OCI-LY7 (cell line): ENCODE measurements around the gene TSPAN31. TPM values are rescaled to one million over a fixed set of nuclear protein-coding genes. Genes with fewer than 3 reads are reported as not detected.

Experiments
- BruUV-seq: library from RNA; stranded (reverse); fragments of 400-500 nt; replicated peaks from 2 replicates; lab custom pipeline; 2021; lab: Mats Ljungman, UMichigan
- CTCF ChIA-PET: fragments of 300-600 bp; sonication (Branson Sonifier 250); formaldehyde crosslinking; loops from one replicate; lab custom pipeline; 2022; ENCODE audit warnings: antibody characterized with exemption; ENCODE audit not compliant: unreplicated experiment; lab: Charles Lee
- POLR2A ChIA-PET: fragments of 300-600 bp; sonication (Branson Sonifier 250); formaldehyde crosslinking; loops from one replicate; lab custom pipeline; 2022; ENCODE audit warnings: antibody characterized with exemption; lab: Charles Lee
- DNase-seq: peaks from one replicate; pipeline ENCODE4 v3.0.0-alpha.2; 2015; ENCODE audit warnings: low spot score
- H2AFZ ChIP-seq: fragments of 200-600 bp; sonication (generic), shearing (Covaris generic); 2 replicates; pipeline ENCODE4 v1.6.1; 2014; ENCODE audit warnings: mild to moderate bottlenecking, antibody characterized with exemption, low read length, moderate library complexity
- H3K27ac ChIP-seq: fragments of 200-600 bp; sonication (generic); 2 replicates; pipeline ENCODE4 v1.5.1; 2014; ENCODE audit warnings: mixed run types, low read depth, mild to moderate bottlenecking, moderate library complexity, low read length, inconsistent platforms; ENCODE audit not compliant: poor library complexity, severe bottlenecking
- H3K36me3 ChIP-seq: fragments of 200-600 bp; sonication (generic); 2 replicates; pipeline ENCODE4 v1.6.1; 2014; ENCODE audit warnings: mild to moderate bottlenecking, antibody characterized with exemption, low read length, moderate library complexity, mixed read lengths; ENCODE audit not compliant: insufficient read depth
- H3K4me1 ChIP-seq: fragments of 200-600 bp; sonication (generic); 2 replicates; pipeline ENCODE4 v1.5.1; 2014; ENCODE audit warnings: mild to moderate bottlenecking, low read length; ENCODE audit not compliant: insufficient read depth, poor library complexity, severe bottlenecking
- H3K4me2 ChIP-seq: fragments of 200-600 bp; sonication (generic); 2 replicates; pipeline ENCODE4 v1.6.1; 2014; ENCODE audit warnings: mild to moderate bottlenecking, low read length
- H3K4me3 ChIP-seq: fragments of 200-600 bp; sonication (generic); 2 replicates; pipeline ENCODE4 v1.5.1; 2014; ENCODE audit warnings: mild to moderate bottlenecking, low read depth, low read length; ENCODE audit not compliant: poor library complexity, severe bottlenecking
- H3K79me2 ChIP-seq: fragments of 200-600 bp; sonication (generic); 2 replicates; pipeline ENCODE4 v1.6.1; 2016; ENCODE audit warnings: low read depth, mild to moderate bottlenecking, low read length, moderate library complexity, mixed read lengths; ENCODE audit not compliant: insufficient read depth
- H3K9me2 ChIP-seq: fragments of 200-600 bp; sonication (generic); 2 replicates; pipeline ENCODE4 v1.6.1; 2016; ENCODE audit warnings: mild to moderate bottlenecking, low read length, mixed read lengths; ENCODE audit not compliant: insufficient read depth
- H3K9me3 ChIP-seq: fragments of 200-600 bp; sonication (generic); 2 replicates; pipeline ENCODE4 v1.6.1; 2014; ENCODE audit warnings: mild to moderate bottlenecking, mixed run types, low read length, mixed read lengths
- H4K20me1 ChIP-seq: fragments of 200-600 bp; sonication (generic); 2 replicates; pipeline ENCODE4 v1.6.1; 2014; ENCODE audit warnings: mild to moderate bottlenecking, antibody characterized with exemption, low read length, moderate library complexity, mixed read lengths; ENCODE audit not compliant: insufficient read depth
- EZH2phosphoT487 ChIP-seq: fragments of 200-600 bp; sonication (generic); IDR thresholded peaks from 2 replicates; pipeline ENCODE4 v1.6.1; 2018; ENCODE audit warnings: low read depth, borderline replicate concordance, mild to moderate bottlenecking, mixed run types, antibody characterized with exemption, low read length, moderate library complexity, mixed read lengths
- intact Hi-C: fragments of 100-400 bp; cut with micrococcal nuclease; formaldehyde crosslinking; loops from one replicate; pipeline ENCODE4 v1.10.0; 2022; ENCODE audit not compliant: unreplicated experiment
- total RNA-seq, 2 experiments: library from RNA; depleted of rRNA in 1 of 2; stranded (reverse); fragments of >200 nt in 1 of 2; shearing (Covaris generic) in 1 of 2; gene quantifications; 2 replicates each; pipeline ENCODE4 v1.2.3, GENCODE V29; 2014 to 2022
- TF ChIP-seq, protein P1 (sequence below): fragments of 200-600 bp; sonication (generic); conservative IDR thresholded peaks from 2 replicates; pipeline ENCODE4 v1.5.1; 2014; ENCODE audit warnings: mild to moderate bottlenecking, antibody characterized with exemption, low read length, moderate library complexity, mixed read lengths

The TSPAN31 gene
- total RNA-seq, 2 experiments from 2014 or later = 2.4 to 6.4 TPM

DNA sequence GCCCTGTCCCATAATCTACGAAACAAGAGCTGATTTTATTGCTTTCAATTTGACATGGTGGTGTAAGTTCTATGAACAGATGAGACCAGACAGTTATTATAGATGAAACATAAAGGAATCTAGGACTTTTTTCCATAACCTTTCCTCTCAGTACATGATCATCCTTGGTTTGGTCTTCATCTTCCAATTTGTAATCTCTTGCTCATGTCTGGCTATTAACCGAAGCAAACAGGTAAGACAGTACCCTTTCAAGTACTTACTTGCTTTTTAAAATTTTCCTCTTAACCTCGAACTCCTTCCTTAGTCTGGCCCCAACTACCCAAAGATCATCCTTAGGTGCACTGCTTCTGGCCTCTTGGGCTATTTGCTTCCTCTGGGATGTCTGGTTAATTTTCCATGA lies 1.2 kb downstream of the TSPAN31 start:
- H3K9me2 ChIP-seq = no peaks in the 10 kb centered on the region
- H4K20me1 ChIP-seq = no peaks in the 10 kb centered on the region
- TF ChIP-seq, protein P1, sequence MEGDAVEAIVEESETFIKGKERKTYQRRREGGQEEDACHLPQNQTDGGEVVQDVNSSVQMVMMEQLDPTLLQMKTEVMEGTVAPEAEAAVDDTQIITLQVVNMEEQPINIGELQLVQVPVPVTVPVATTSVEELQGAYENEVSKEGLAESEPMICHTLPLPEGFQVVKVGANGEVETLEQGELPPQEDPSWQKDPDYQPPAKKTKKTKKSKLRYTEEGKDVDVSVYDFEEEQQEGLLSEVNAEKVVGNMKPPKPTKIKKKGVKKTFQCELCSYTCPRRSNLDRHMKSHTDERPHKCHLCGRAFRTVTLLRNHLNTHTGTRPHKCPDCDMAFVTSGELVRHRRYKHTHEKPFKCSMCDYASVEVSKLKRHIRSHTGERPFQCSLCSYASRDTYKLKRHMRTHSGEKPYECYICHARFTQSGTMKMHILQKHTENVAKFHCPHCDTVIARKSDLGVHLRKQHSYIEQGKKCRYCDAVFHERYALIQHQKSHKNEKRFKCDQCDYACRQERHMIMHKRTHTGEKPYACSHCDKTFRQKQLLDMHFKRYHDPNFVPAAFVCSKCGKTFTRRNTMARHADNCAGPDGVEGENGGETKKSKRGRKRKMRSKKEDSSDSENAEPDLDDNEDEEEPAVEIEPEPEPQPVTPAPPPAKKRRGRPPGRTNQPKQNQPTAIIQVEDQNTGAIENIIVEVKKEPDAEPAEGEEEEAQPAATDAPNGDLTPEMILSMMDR = no peak
- TF ChIP-seq EZH2phosphoT487 = no peak
- peaks cover 21% of the 10 kb centered on the region for H3K79me2 ChIP-seq
- BruUV-seq = no TSS peak
- intact Hi-C loops = no loop called here
- no peak overlapping the region for H3K4me3 ChIP-seq
- DNase-seq = no peak
- no peak overlapping the region for H3K27ac ChIP-seq
- ChIA-PET POLR2A (interaction anchor here (1.3 to 1.4 kb wide), 2 partner anchors 8 to 11 kb away, joined by 3 read pairs; no protein-coding TSS in a partner anchor), CTCF (no interaction called here)
- peaks cover 59% of the 10 kb centered on the region for H3K36me3 ChIP-seq
- H3K4me2 ChIP-seq = no peak overlapping the region
- no peak overlapping the region for H2AFZ ChIP-seq
- peaks cover 37% of the 10 kb centered on the region for H3K4me1 ChIP-seq
- H3K9me3 ChIP-seq = no peaks in the 10 kb centered on the region

- TF ChIP-seq EZH2phosphoT487 = no peak
- TF ChIP-seq, protein P1 = no peak
- Histone ChIP-seq H3K27ac (no peak overlapping the region), H3K4me2 (no peak overlapping the region), H3K9me2 (no peaks in the 10 kb centered on the region), H4K20me1 (no peaks in the 10 kb centered on the region), H3K4me1 (peaks cover 36% of the 10 kb centered on the region), H3K36me3 (peaks cover 65% of the 10 kb centered on the region), H3K9me3 (no peaks in the 10 kb centered on the region), H3K79me2 (peaks cover 32% of the 10 kb centered on the region), H3K4me3 (no peak overlapping the region), H2AFZ (no peak overlapping the region)
- no TSS peak for BruUV-seq
- ChIA-PET POLR2A (no interaction called here), CTCF (no interaction called here)
- DNase-seq = no peak
- intact Hi-C loops = no loop called here
Measured at GRCh38 chr12:57749061-57749460, 4.2 kb downstream of the TSPAN31 start.

- Histone ChIP-seq H3K4me2 (peak overlapping the region; percentile 89), H4K20me1 (no peaks in the 10 kb centered on the region), H3K27ac (peak overlapping the region; percentile 42), H3K9me3 (no peaks in the 10 kb centered on the region), H3K79me2 (peaks cover 32% of the 10 kb centered on the region), H3K36me3 (peaks cover 56% of the 10 kb centered on the region), H3K4me3 (peak overlapping the region; percentile 92), H3K4me1 (peaks cover 31% of the 10 kb centered on the region), H3K9me2 (no peaks in the 10 kb centered on the region), H2AFZ (no peak overlapping the region)
- intact Hi-C loops = loop anchor here (5.0 kb wide), 2 partner anchors 228 to 508 kb away; partner anchors contain the start of genes DDIT3 and MBD6
- ChIA-PET POLR2A (interaction anchor here (1.2 kb wide), 1 partner anchor 10 kb away, joined by 4 read pairs; no protein-coding TSS in a partner anchor), CTCF (no interaction called here)
- TF ChIP-seq, protein P1 = no peak
- no peak for TF ChIP-seq EZH2phosphoT487
- BruUV-seq = no TSS peak
- no peak for DNase-seq
Measured at GRCh38 chr12:57750561-57751431, 6.0 kb downstream of the TSPAN31 start.
